SK-N-SH (cell line): ENCODE data around the gene SPTB. TPM values are rescaled to one million over a fixed set of nuclear protein-coding genes. Genes with fewer than 3 reads are reported as not detected.

ENCODE experiments used
- CTCF ChIA-PET: fragments of 300-600, 350-600 bp; formaldehyde crosslinking; extraction: SDS; loops from one replicate; lab custom pipeline; 2021; lab: Yijun Ruan, JAX
- POLR2A ChIA-PET: fragments of 350-600 bp; sonication (Branson Sonifier 250); formaldehyde crosslinking; extraction: SDS; loops from one replicate; lab custom pipeline; 2020; ENCODE audit warnings: antibody characterized with exemption, inconsistent platforms; lab: Yijun Ruan, JAX
- DNase-seq: peaks from one replicate; pipeline ENCODE4 v3.0.0; 2012
- H2AFZ ChIP-seq: fragments of 200-600 bp; sonication (generic); 2 replicates; pipeline ENCODE4 v1.8.1; 2016; ENCODE audit warnings: antibody characterized with exemption, mild to moderate bottlenecking, low read depth
- H3F3A ChIP-seq: fragments of 200-600 bp; sonication (generic); replicated peaks from 2 replicates; pipeline ENCODE3; 2016; ENCODE audit warnings: antibody characterized with exemption, mild to moderate bottlenecking; ENCODE audit not compliant: insufficient read depth
- H3K27ac ChIP-seq, 2 experiments: fragments of 200-500 bp in 1 of 2; fragments of 200-600 bp in 1 of 2; sonication (Bioruptor generic) in 1 of 2; sonication (generic), shearing (Covaris generic) in 1 of 2; 2 replicates each; pipeline versions ENCODE4 v1.5.1 to v1.6.1; 2014 to 2016; ENCODE audit warnings: low read depth in 2 of 2, inconsistent platforms in 1 of 2, low read length in 1 of 2, mild to moderate bottlenecking in 1 of 2, mixed read lengths in 1 of 2
- H3K27me3 ChIP-seq: fragments of 200-600 bp; sonication (generic), shearing (Covaris generic); 2 replicates; pipeline ENCODE4 v1.6.1; 2016; ENCODE audit warnings: mixed run types; ENCODE audit not compliant: insufficient read depth
- H3K36me3 ChIP-seq, 2 experiments: fragments of 200-500 bp in 1 of 2; fragments of 200-600 bp in 1 of 2; sonication (Bioruptor generic) in 1 of 2; sonication (generic) in 1 of 2; replicated peaks in 1 of 2; 2 replicates each; pipeline versions ENCODE3 to v1.5.1; 2014 to 2016; ENCODE audit warnings: low read length in 1 of 2, mild to moderate bottlenecking in 1 of 2; ENCODE audit not compliant: insufficient read depth in 2 of 2, control insufficient read depth in 1 of 2
- H3K4me1 ChIP-seq, 2 experiments: fragments of 200-500 bp in 1 of 2; fragments of 200-600 bp in 1 of 2; sonication (Bioruptor generic) in 1 of 2; sonication (generic), shearing (Covaris generic) in 1 of 2; 2 replicates each; pipeline versions ENCODE4 v1.5.1 to v1.6.1; 2014 to 2016; ENCODE audit warnings: low read depth in 1 of 2, low read length in 1 of 2, mixed run types in 1 of 2; ENCODE audit not compliant: insufficient read depth in 2 of 2, control insufficient read depth in 1 of 2
- H3K4me2 ChIP-seq: fragments of 200-600 bp; sonication (generic), shearing (Covaris generic); 2 replicates; pipeline ENCODE4 v1.6.1; 2017; ENCODE audit warnings: mixed run types
- H3K4me3 ChIP-seq, 2 experiments: fragments of 200-500 bp in 1 of 2; fragments of 200-600 bp in 1 of 2; sonication (Bioruptor generic) in 1 of 2; sonication (generic), shearing (Covaris generic) in 1 of 2; 2 replicates each; pipeline versions ENCODE4 v1.5.1 to v1.8.1; 2014 to 2016; ENCODE audit warnings: low read depth in 2 of 2, inconsistent platforms in 1 of 2, low read length in 1 of 2, mild to moderate bottlenecking in 1 of 2, mixed read lengths in 1 of 2, moderate library complexity in 1 of 2
- H3K79me2 ChIP-seq: fragments of 200-600 bp; sonication (generic); 2 replicates; pipeline ENCODE4 v1.8.1; 2017; ENCODE audit warnings: mild to moderate bottlenecking; ENCODE audit not compliant: insufficient read depth
- H3K9ac ChIP-seq: fragments of 200-600 bp; sonication (generic); 2 replicates; pipeline ENCODE4 v1.6.1; 2017; ENCODE audit warnings: mixed run types
- H3K9me2 ChIP-seq: fragments of 200-600 bp; sonication (generic); 2 replicates; pipeline ENCODE4 v1.6.1; 2017; ENCODE audit warnings: mixed run types
- H3K9me3 ChIP-seq: fragments of 200-600 bp; sonication (generic); 2 replicates; pipeline ENCODE4 v1.6.1; 2017; ENCODE audit warnings: mixed run types, mild to moderate bottlenecking, moderate library complexity
- H4K20me1 ChIP-seq: fragments of 200-600 bp; sonication (generic); 2 replicates; pipeline ENCODE4 v1.6.1; 2017; ENCODE audit warnings: mild to moderate bottlenecking, mixed run types; ENCODE audit not compliant: insufficient read depth
- ELF1 ChIP-seq: IDR thresholded peaks from 2 replicates; pipeline ENCODE4 v1.4.0; 2012
- FOSL2 ChIP-seq: IDR thresholded peaks from 2 replicates; pipeline ENCODE4 v1.4.0; 2012; ENCODE audit warnings: low read depth, mild to moderate bottlenecking, moderate library complexity, borderline replicate concordance
- FOXJ3 ChIP-seq: sonication (generic); formaldehyde crosslinking; IDR thresholded peaks from 2 replicates; pipeline ENCODE4 v1.5.1; 2020; ENCODE audit warnings: mild to moderate bottlenecking, missing genetic modification reagents
- NRF1 ChIP-seq: IDR thresholded peaks from 2 replicates; pipeline ENCODE4 v1.6.1; 2012; ENCODE audit warnings: low read depth, mild to moderate bottlenecking, low read length
- POLR2AphosphoS5 ChIP-seq: IDR thresholded peaks from 2 replicates; pipeline ENCODE4 v1.6.1; 2012; ENCODE audit warnings: low read depth, low read length
- RXRA ChIP-seq: IDR thresholded peaks from 2 replicates; pipeline ENCODE4 v1.4.0; 2012; ENCODE audit warnings: low read depth, mild to moderate bottlenecking, borderline replicate concordance
- TAF1 ChIP-seq: IDR thresholded peaks from 2 replicates; pipeline ENCODE4 v1.6.1; 2012; ENCODE audit warnings: low read depth, mild to moderate bottlenecking, low read length, moderate library complexity, borderline replicate concordance
- TCF12 ChIP-seq: IDR thresholded peaks from 2 replicates; pipeline ENCODE4 v1.4.0; 2012
- TEAD4 ChIP-seq: IDR thresholded peaks from 2 replicates; pipeline ENCODE4 v1.4.0; 2012; ENCODE audit warnings: mild to moderate bottlenecking, borderline replicate concordance; ENCODE audit not compliant: insufficient read depth
- WGBS: methylation state at CpG from one replicate; pipeline ENCODE4 v1.1.6; 2017; ENCODE audit warnings: low lambda C conversion rate; 5-methylcytosine and 5-hydroxymethylcytosine counted together
- polyA plus RNA-seq, 3 experiments: library from polyadenylated mRNA; depleted of rRNA; stranded (reverse); fragments of >200 nt; gene quantifications; 2 replicates each; pipeline ENCODE4 v1.2.3, GENCODE V29; 2012
- TF ChIP-seq, protein P1 (sequence below): IDR thresholded peaks from 2 replicates; pipeline ENCODE4 v1.4.0; 2012; ENCODE audit warnings: low read depth, borderline replicate concordance
- TF ChIP-seq, protein P2 (sequence below): IDR thresholded peaks from 2 replicates; pipeline ENCODE4; 2012
- TF ChIP-seq, protein P3 (sequence below): IDR thresholded peaks from 2 replicates; pipeline ENCODE4 v1.6.1; 2012; ENCODE audit warnings: mild to moderate bottlenecking, low read depth, low read length, moderate library complexity
- TF ChIP-seq, protein P4 (sequence below): fragments of 150-350 bp; IDR thresholded peaks from 2 replicates; pipeline ENCODE4 v1.6.1; 2017; ENCODE audit warnings: antibody characterized with exemption, low read length, low read depth, borderline replicate concordance

The SPTB gene
- polyA plus RNA-seq, 1 of the 3 experiments (the other 2 are of a cell fraction): 0.15 TPM

DNA sequence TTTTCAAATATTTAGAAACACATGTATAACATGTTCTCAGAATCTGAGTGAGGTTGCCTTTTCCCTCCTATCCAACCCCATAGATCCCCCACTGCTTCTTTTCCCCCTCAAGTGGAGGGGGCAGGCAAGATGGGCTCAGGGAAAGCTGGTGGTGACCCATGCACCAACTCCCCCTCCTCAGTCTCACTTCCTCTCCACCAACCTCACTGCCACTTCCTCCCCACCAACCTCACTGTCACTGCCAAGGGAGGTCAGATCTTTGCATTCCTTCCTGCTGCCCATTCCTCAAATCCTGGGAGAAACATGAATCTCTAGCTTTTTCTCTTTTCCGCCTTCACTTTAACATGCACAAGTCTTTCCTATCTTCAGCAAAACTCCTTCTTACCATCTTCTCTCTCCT is 48.7 kb downstream of the SPTB start:
- Histone ChIP-seq H4K20me1 (no peaks in the 10 kb centered on the region), H3K9ac (no peak overlapping the region), H3F3A (no peaks in the 10 kb centered on the region), H3K9me2 (no peaks in the 10 kb centered on the region), H3K27me3 (no peaks in the 10 kb centered on the region), H3K27ac (no peak overlapping the region), H3K79me2 (no peaks in the 10 kb centered on the region), H3K4me1 (no peaks in the 10 kb centered on the region), H3K4me2 (no peak overlapping the region), H3K4me3 (no peak overlapping the region), H2AFZ (no peak overlapping the region), H3K36me3 (no peaks in the 10 kb centered on the region), H3K9me3 (no peaks in the 10 kb centered on the region)
- ChIA-PET CTCF (interaction anchor here (0.5 to 3.7 kb wide), 6 partner anchors 8 to 550 kb away, joined by 3 to 23 read pairs (median 3); no protein-coding TSS in a partner anchor), POLR2A (no interaction called here)
- no peak for DNase-seq
- TF ChIP-seq POLR2AphosphoS5: no peak
- TF ChIP-seq NRF1: no peak
- no peak for TF ChIP-seq FOSL2
- TF ChIP-seq, protein P1, sequence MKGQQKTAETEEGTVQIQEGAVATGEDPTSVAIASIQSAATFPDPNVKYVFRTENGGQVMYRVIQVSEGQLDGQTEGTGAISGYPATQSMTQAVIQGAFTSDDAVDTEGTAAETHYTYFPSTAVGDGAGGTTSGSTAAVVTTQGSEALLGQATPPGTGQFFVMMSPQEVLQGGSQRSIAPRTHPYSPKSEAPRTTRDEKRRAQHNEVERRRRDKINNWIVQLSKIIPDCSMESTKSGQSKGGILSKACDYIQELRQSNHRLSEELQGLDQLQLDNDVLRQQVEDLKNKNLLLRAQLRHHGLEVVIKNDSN: no peak
- TF ChIP-seq, protein P2, sequence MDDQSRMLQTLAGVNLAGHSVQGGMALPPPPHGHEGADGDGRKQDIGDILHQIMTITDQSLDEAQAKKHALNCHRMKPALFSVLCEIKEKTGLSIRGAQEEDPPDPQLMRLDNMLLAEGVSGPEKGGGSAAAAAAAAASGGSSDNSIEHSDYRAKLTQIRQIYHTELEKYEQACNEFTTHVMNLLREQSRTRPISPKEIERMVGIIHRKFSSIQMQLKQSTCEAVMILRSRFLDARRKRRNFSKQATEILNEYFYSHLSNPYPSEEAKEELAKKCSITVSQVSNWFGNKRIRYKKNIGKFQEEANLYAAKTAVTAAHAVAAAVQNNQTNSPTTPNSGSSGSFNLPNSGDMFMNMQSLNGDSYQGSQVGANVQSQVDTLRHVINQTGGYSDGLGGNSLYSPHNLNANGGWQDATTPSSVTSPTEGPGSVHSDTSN: no peak
- TF ChIP-seq RXRA: no peak
- no peak for TF ChIP-seq FOXJ3 (CRISPR knock-in tag)
- TF ChIP-seq, protein P3, sequence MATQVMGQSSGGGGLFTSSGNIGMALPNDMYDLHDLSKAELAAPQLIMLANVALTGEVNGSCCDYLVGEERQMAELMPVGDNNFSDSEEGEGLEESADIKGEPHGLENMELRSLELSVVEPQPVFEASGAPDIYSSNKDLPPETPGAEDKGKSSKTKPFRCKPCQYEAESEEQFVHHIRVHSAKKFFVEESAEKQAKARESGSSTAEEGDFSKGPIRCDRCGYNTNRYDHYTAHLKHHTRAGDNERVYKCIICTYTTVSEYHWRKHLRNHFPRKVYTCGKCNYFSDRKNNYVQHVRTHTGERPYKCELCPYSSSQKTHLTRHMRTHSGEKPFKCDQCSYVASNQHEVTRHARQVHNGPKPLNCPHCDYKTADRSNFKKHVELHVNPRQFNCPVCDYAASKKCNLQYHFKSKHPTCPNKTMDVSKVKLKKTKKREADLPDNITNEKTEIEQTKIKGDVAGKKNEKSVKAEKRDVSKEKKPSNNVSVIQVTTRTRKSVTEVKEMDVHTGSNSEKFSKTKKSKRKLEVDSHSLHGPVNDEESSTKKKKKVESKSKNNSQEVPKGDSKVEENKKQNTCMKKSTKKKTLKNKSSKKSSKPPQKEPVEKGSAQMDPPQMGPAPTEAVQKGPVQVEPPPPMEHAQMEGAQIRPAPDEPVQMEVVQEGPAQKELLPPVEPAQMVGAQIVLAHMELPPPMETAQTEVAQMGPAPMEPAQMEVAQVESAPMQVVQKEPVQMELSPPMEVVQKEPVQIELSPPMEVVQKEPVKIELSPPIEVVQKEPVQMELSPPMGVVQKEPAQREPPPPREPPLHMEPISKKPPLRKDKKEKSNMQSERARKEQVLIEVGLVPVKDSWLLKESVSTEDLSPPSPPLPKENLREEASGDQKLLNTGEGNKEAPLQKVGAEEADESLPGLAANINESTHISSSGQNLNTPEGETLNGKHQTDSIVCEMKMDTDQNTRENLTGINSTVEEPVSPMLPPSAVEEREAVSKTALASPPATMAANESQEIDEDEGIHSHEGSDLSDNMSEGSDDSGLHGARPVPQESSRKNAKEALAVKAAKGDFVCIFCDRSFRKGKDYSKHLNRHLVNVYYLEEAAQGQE: no peak
- no peak for TF ChIP-seq TAF1
- no peak for TF ChIP-seq TCF12
- TF ChIP-seq, protein P4, sequence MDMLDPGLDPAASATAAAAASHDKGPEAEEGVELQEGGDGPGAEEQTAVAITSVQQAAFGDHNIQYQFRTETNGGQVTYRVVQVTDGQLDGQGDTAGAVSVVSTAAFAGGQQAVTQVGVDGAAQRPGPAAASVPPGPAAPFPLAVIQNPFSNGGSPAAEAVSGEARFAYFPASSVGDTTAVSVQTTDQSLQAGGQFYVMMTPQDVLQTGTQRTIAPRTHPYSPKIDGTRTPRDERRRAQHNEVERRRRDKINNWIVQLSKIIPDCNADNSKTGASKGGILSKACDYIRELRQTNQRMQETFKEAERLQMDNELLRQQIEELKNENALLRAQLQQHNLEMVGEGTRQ: no peak
- no peak for TF ChIP-seq ELF1
- no peak for TF ChIP-seq TEAD4
- WGBS: 97% methylated on average over 1 of the region's 1 CpG
